GM19023 (cell line): ENCODE measurements around the gene MORN4.
"Not testable (repeated sequence)": the region's sequence is repeated elsewhere in the genome, so short reads cannot be mapped to it uniquely, and the experiment has no call there.

Experiments used
- ATAC-seq: cut with Tn5 transposase; IDR thresholded peaks from one replicate; pipeline ENCODE4 v1.9.1; 2021; ENCODE audit warnings: mild to moderate bottlenecking, moderate library complexity; ENCODE audit not compliant: unreplicated experiment

Gene MORN4

GRCh38 chr10:97632949-97633884, at the start of gene MORN4:
Gene MORN4 (minus strand): TSS chr10:97633500. CDS start chr10:97619653, 13,847 bp downstream.
- peak; percentile 99 for ATAC-seq

DNA sequence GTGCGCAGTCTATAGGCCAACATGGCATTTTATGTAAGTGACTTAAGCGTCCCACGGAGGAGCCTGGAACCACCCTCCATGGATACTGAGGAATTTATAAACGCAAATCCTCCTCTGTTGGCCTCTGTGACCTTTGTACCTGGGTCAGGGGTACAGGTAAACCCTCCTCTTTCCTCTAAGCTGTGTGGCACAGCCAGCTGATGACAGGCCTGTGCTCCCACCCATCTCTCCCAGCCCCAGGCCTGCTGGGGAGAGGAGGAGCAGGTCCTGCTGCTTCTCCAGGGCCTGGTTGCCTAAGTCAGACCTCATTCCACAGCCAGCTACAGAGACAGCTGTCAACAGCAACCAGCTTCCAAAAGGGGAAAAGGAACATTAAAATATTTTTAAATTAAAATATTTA, 48.7 kb upstream of the MORN4 start:
- no peak for ATAC-seq

GRCh38 chr10:97679594-97679993, 46.3 kb upstream of the MORN4 start:
- ATAC-seq = no peak

DNA sequence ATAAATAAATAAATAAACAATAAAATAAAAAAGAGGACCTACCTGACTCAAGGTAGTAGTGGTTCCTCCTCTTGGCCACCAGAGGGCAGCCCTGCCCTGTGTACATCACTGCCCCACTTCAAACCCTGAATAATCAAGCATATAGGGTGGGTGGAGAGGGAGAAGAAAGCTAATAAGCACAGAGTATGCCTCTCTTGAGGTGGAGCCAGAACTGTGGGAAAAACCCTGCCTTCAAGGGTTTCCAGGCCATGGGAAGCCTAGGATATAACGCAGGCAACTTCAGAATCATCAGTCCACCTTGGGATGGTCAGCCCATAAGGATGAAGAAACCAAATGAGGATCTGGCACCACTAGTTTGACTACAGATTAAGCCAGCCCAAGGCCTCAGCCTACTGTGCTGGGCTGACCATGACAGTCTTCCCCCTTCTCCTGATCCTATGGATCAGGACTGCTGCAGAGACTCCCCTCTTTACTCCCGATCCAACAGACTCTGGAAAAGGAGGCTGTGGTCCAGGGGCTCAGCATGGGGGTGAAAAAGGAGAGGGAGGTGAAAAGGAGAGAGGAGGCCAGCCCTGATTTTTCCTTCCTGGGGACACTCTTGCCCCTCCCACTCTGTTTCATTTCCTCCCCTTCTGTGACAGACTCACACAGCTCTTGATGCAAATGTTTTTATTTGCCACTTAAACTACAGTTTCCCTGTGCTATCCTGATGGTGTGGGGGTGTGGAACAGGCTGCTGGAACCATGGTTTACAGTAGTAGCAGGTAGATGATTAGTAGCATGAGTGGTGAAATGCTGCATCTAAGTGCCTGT, 43.7 kb upstream of the MORN4 start:
- ATAC-seq = peak; percentile 64

- no peak for ATAC-seq
These were observed 41.9 kb upstream of the MORN4 start for GRCh38 chr10:97675222-97675621.

DNA sequence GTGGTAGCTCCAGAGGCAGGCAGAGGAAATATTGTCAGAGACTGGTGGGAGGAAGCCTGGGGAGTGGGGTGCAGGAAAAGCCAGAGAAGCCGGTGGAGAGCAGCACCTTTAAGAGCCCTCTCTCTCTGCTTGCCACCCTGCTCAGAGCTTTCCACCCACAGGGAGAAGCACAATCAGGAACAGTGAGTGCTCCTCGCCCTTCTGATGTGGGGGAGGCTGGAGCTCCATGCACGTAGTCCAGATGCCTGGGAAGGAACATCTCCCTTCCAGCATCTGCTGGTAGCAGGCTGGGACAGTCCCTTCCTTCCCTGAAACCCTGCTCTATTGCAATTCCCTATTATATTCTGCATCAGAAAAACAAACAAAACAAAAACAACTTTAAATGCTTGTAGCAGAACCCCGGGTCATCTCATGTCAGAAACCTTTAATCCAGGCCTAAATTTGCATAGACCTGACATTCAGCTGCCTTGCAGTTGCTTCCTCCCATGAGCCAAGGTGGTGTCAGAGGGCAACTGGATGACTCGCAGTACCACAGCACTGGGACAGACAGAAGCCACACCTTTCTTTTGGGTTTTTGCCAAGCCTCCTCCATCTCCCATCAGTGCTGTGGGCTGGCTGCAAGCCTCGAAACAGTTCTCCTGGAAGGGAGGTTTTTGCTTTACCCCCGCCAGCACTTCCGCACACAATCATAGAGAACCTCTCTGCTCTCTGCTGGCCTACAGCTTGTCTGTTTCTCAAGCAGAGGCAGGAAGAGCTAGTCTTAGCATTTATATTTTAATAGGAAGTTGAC, 40.6 kb upstream of the MORN4 start:
- ATAC-seq = no peak

- ATAC-seq = no peak
These were observed 36.3 kb upstream of the MORN4 start for GRCh38 chr10:97669571-97669970.

DNA sequence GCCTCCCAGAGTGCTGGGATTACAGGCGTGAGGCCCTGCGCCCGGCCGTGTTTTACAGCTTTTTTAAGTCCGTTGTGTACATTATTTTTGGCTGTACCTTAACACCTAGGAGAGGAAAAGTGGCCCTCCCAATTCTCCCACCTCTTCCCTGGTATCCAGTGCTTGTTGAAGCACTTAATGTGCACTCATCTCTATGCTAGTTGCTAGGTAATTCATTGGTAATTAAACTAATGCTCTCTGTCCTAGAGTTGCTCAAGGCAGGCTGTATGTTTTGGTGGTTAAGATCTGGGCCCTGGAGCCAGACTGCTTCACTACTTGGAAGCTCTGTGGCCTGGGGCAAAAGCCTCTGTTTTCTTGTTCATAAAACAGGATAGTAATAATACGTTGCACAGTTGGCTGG, 34.2 kb upstream of the MORN4 start:
- no peak for ATAC-seq

DNA sequence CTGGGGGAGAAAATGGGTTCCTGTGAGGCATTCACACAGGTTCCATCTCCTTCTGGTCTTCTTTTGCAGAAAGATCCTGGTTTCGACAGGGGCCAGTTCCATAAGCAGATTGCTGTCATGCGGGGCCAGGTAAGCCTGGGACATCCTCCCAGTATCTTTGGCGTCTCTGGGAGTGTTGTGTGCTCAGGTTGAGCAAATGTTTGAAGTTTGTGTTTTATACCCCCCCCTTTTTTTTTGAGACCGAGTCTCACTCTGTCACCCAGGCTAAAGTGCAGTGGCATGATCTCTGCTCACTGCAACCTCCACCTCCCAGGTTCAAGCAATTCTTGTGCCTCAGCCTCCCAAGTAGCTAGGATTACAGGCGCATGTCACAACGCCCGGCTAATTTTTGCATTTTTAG, 33.7 kb upstream of the MORN4 start:
- ATAC-seq = no peak

DNA sequence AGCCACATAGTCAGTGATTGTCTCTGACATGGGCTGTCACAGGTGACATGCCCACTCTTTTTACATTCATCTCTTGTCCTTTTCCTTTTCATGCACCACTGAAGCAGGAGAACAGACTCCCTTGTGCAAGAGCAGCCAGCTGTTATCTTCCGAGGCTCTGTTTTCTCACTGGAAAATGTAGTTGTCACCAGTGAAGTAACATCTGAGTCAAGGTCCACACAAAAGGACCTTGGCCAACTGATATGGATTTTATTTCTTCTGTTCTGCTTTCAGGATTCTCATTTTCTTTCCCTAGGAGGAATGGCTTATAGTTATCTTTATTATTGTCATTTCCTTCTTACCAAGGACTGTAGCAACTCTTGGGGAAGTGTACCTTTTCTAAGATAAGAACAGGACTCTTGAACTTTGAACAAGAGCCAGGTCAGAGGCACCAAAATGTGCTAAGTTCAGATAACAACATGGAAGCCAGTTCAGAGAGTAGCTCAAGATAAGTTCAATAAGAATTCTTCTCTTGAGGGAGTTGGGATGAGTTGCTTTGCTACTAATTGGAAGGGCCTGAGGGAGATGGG, 31.1 kb upstream of the MORN4 start:
- ATAC-seq = no peak

- ATAC-seq = no peak
These were observed 26.3 kb upstream of the MORN4 start for GRCh38 chr10:97659589-97659988.

DNA sequence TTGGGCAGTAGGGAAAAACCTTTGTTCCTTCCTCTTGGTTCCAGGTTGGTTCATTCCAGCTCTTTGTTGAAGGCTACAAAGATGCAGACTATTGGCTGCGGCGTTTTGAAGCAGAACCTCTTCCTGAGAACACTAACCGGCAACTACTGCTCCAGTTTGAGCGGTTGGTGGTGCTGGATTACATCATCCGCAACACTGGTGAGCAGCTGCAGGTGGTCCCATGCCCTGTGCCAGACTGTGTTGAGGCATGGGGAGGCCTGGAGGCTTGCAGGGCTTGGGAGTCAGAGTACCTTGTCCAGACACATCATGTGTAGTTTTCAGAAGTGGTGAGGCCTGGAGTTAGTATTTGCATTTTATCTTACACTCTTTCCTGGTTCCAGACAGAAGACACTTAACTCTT, 23.5 kb upstream of the MORN4 start:
- no peak for ATAC-seq

GRCh38 chr10:97651773-97652172, 18.5 kb upstream of the MORN4 start:
- no peak for ATAC-seq

DNA sequence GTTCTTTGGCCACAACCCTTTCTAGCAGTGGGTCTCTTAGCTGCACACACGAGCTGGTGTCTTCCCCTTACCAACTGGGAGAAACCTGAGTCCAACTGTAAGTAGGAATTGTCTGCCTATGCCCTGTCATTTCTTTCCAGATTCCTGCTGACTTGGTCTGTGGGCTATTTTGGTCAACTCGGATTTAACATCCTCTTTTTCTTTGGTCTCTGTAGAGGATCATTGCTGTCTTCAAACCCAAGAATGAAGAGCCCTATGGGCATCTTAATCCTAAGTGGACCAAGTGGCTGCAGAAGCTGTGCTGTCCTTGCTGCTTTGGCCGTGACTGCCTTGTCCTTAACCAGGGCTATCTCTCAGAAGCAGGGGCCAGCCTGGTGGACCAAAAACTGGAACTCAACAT, 17.4 kb upstream of the MORN4 start:
- no peak for ATAC-seq

DNA sequence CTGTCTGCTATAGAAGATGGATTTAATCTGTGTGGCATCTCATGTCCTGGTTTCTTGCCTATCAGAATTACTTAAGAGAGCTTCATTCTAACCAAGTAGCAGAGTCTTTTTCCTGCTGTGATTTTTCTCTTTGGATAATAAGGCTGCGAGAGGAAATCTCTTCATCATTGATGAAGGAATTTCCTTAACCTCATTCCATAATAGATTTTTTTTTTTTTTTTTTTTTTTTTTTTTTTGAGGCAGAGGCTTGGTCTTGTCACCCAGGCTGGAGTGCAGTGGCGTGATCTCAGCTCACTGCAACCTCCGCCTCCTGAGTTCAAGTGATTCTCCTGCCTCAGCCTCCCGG, 16.1 kb upstream of the MORN4 start:
- not testable (repeated sequence) for ATAC-seq

GRCh38 chr10:97648562-97649404, 15.5 kb upstream of the MORN4 start:
- peak; percentile 88 for ATAC-seq

- ATAC-seq = no peak
These were observed 14.3 kb upstream of the MORN4 start for GRCh38 chr10:97647556-97647955.

GRCh38 chr10:97644936-97645335, 11.6 kb upstream of the MORN4 start:
- no peak for ATAC-seq

GRCh38 chr10:97643441-97643985, 10.2 kb upstream of the MORN4 start:
- no peak for ATAC-seq
